RKO (cell line): ENCODE results near the gene DAPK1.

Experiments
- DNase-seq: peaks from one replicate; pipeline ENCODE4 v3.0.0-alpha.2; 2016; ENCODE audit warnings: low spot score

Gene DAPK1

DNA sequence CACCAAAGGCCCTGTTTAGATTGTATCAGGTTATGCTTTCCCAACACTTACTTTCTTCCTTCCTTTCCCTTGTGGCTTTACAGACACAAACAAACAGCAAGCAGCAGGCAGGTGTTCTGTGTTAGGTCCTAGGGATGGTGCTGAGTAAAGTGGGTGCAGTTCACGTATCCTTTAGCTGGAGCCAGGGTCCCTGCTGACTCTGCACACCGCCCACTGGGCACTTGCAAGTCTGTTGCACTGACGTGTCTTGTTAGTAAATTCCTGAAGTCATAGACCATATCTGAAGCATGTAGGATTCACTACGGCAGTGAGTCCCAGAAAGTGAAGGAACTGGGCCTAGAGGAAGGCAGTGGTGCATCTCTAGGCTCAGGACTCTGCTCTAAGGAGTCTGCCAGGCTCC is 96.5 kb downstream of the DAPK1 start:
- DNase-seq = no peak

- no peak for DNase-seq
Measured at GRCh38 chr9:87594662-87595061, 97.0 kb downstream of the DAPK1 start.

DNA sequence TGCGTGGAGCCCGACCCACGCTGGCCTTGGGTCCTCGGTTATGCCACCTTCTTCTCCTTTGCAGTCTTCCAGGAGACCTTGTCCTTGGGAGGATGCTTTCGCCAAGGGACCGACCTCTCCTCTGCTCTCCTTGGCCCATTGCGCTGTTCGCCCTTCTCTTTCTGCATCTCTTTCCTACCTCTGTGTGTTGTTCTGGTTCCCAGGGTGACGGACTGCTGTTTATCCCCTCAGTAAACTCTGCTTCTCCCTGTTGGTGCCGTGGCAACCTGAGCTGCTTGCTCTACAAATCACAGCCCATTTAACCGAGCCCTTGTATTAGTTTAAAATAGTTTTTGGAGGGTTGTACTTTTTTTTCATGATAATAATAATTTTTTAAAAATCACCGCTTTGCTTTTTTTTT is 97.9 kb downstream of the DAPK1 start:
- no peak for DNase-seq

- no peak for DNase-seq
Measured at GRCh38 chr9:87596862-87597261, 99.2 kb downstream of the DAPK1 start.

DNA sequence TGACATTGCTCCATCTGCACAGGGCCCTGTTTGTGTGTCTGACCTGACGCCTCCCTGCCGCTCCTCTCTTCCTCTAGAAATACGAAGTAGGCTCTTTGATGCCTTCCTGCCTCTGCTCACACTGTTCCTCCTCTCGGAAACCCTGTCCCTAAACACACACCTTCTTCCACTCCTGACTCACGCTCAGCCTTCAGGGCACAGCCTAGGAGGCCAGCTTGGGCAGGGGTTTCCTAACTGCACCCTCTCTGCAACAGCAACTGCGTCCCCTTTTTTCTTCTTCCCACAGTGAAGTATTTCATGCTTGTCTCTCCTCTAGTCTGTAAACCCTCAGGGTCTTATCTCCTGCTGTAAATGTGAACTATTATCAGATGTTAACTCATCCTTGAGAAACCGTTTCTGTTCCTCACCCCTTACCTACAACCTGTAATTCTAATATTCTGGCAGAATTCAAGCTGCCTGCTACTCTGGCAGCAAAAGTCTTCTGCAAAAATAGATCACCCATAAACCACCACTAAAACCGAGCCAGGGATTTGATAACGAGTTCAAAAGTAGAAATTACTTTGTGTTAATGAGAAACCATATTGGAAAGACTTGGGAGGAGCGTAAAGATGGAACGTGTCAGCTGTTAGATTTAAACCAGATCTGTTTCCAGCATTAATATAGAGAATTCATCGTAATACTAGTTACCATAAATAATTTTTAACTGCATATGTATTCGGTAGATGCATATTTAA is 100.2 kb downstream of the DAPK1 start:
- no peak for DNase-seq

- peak; percentile 53 for DNase-seq
Measured at GRCh38 chr9:87599901-87600610, 102.4 kb downstream of the DAPK1 start.

DNA sequence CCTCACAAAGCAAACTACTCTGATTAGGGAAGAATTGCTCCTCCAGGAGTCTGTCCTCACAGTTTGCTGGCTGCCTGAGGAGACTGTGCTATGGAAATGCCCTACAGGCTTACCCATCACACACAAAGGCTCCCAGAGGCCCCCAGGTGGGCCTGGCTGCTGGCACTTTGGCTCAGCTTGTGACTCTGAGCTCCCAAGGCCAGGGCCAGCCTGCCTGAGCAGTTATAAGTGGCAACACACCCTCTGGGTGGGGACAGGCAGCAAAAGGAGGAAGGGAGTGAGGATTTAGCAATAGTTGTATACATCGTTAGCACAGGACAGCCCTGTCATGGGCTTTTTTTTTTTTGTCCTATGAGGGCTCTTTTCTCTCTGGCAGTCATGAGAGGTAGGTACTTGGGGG is 103.5 kb downstream of the DAPK1 start:
- DNase-seq = no peak

GRCh38 chr9:87601595-87601994 is 103.9 kb downstream of the DAPK1 start:
- DNase-seq = no peak

- DNase-seq = no peak
Measured at GRCh38 chr9:87602933-87603643, 105.4 kb downstream of the DAPK1 start.

GRCh38 chr9:87603854-87604490 is 106.3 kb downstream of the DAPK1 start:
- no peak for DNase-seq

- DNase-seq = no peak
Measured at GRCh38 chr9:87604886-87605588, 107.4 kb downstream of the DAPK1 start.

GRCh38 chr9:87605676-87606075 is 108.0 kb downstream of the DAPK1 start:
- DNase-seq = no peak

DNA sequence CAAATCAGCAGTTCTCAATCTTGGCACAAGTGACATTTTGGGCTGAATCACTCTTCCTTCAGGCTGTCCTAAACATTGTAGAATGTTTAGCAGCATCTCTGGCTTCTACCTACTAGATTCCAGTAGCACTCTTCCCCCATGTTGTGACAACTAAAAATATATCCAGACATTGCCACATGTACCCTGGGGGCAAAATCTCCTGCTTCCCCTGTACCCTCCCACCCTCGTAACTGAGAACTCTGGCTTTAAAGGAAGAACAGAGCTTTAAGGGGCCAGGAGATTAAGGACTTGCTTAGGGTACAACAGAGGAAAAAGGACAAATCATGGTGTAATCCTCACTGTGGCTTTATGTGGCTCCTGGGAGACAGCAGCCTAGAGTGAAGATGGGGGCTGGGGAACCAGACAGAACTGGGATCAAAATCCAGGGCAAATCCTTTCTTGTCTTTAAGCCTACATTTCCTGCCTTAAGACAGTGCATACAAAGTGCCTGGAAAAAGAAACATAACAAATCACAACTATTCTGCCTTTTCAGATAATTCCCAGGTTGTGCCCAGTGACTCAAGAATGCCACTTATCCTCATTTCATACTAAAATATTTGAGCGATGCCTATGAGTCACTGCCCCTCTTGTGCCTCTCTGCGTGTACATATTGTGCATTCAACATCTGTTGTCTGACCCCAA is 109.3 kb downstream of the DAPK1 start:
- peak; percentile 47 for DNase-seq

- no peak for DNase-seq
Measured at GRCh38 chr9:87607859-87608258, 110.2 kb downstream of the DAPK1 start.

DNA sequence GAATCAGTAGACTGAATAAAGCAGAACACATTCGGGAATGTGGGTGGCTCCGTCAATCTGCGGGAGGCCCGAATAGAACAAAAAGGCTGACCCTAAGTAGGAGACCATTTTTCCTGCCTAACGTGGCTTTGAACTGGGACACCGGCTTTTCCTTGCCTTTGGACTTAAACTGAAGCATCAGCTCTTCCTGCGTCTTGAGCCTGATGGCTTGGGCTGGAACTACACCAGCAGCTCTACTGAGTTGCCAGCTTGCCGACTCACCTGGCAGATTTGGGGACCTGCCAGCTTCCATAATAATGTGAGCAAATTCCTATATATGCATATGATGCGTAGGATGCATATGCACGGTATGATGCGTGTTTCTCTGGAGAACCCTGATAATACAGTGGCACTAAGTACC is 111.3 kb downstream of the DAPK1 start:
- DNase-seq = no peak

DNA sequence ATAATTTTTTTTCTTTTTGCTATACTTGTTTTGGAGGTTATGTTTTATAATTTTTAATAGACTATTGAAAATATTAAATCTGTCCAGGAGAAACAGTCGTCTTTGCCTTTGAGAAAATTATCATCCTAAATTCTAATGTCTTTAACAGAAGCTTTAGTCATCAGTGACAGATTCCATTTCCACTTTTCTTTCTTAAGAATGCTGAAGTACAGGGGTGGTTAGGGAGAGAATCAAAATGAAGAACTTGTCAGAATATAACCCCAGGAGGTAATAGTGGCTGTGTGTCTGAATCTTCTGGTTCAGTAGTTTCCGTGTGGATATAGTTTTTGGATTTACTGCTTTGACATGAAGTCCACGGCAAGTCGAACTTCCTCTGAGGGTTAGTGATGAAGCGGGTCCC is 111.8 kb downstream of the DAPK1 start:
- no peak for DNase-seq

DNA sequence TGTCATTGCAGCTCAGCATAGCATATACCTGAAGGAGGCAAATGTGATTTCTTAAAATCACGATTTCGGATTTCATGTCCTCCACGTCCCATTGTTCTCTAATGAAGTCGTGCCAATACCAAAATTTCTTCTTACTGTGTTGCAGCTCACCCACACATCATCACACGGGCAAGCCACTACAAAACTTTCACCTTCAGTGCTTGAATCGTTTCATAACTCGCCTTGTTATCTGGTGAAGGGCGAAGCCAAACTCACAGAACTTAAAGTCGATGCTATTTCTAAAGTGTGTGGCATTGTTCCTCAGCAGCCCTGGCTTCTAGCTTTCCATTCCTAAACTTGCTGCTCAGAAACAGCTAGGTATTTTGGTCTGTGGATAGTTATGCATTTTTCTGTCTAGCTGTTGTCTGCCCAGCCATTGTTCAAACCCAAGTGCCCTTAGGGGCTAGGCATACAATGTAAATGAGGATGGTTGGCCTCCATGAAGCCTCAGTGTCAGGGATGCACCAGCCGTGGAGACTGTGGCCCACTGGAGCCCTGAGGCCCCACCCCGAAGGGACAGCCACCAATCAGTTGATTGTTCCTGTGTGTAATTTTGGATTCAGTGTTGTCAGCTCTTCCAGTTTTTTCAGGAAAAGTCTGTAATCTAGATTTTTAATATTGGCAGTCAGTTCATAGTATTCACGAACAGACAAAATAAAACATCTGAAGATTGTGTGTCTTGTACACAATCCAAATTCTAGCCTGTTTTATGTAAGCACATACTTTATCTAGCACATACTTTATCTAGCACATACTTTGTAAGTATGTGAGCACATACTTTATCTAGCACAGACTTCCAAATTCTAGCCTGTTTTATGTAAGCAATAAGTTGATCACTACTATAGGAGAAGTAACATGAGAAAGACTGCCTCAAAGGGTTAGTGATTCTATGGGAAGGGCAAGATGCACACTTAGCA is 112.8 kb downstream of the DAPK1 start:
- no peak for DNase-seq

GRCh38 chr9:87611776-87612175 is 114.1 kb downstream of the DAPK1 start:
- DNase-seq = no peak

- no peak for DNase-seq
Measured at GRCh38 chr9:87612536-87612935, 114.9 kb downstream of the DAPK1 start.
